ENCODE measurements around the gene RALGPS1. TPM values are rescaled to one million over a fixed set of nuclear protein-coding genes. Genes with fewer than 3 reads are reported as not detected.

Gene RALGPS1
- total RNA-seq, 1 experiment from 2014 or later: 18.6 TPM

- no peak overlapping the region for H3K4me2 ChIP-seq (ENCODE audit: insufficient read depth, insufficient read length, low read length)
- H2BK12ac ChIP-seq (ENCODE audit: insufficient read length, low read depth, low read length): no peak overlapping the region
- no peak overlapping the region for H2BK20ac ChIP-seq (ENCODE audit: low read depth, low read length, poor library complexity, severe bottlenecking)
- no peak overlapping the region for H2AFZ ChIP-seq (ENCODE audit: low read length)
- H3K27me3 Mint-ChIP-seq (ENCODE audit: low read depth): no peaks in the 10 kb centered on the region
- TF ChIP-seq CTCF (conservative IDR thresholded peaks at IDR 0.05): no peak
- no peaks in the 10 kb centered on the region for H3K27me3 ChIP-seq (ENCODE audit: insufficient read depth, low read length)
- H3K18ac ChIP-seq (ENCODE audit: insufficient read length, low read depth, low read length): no peak overlapping the region
- DNase-seq: no peak
- H3K4ac ChIP-seq (ENCODE audit: low read depth, low read length): no peak overlapping the region
- H4K91ac ChIP-seq (ENCODE audit: insufficient read length, low read depth, low read length): no peak overlapping the region
- no peak overlapping the region for H3K9ac ChIP-seq (ENCODE audit: extremely low read depth, insufficient read length, low read length)
- no peak overlapping the region for H4K8ac ChIP-seq (replicated peaks; ENCODE audit: insufficient read length, low read depth, low read length)
- H3K56ac ChIP-seq (ENCODE audit: insufficient read length, low read depth, low read length): no peak overlapping the region
- no peak overlapping the region for H2BK120ac ChIP-seq (ENCODE audit: low read depth, low read length, poor library complexity, severe bottlenecking)
- H3K4me1 ChIP-seq (ENCODE audit: insufficient read depth, low read length): no peaks in the 10 kb centered on the region
- H3K14ac ChIP-seq (ENCODE audit: insufficient read depth, low read length): no peak overlapping the region
- H3K9me3 Mint-ChIP-seq: no peaks in the 10 kb centered on the region
- no peak overlapping the region for H2BK15ac ChIP-seq (ENCODE audit: low read depth, low read length)
- H3K23me2 ChIP-seq (ENCODE audit: insufficient read length, low read depth, low read length, poor library complexity, severe bottlenecking): no peaks in the 10 kb centered on the region
- H3K27ac ChIP-seq (ENCODE audit: insufficient read length, low read depth, low read length): no peak overlapping the region
- H3T11ph ChIP-seq (ENCODE audit: low read length): no peak overlapping the region
- H4K5ac ChIP-seq (ENCODE audit: insufficient read length, low read depth, low read length): no peak overlapping the region
- no CpG with 5 or more reads among the region's 2 CpGs for WGBS (ENCODE audit: extremely low coverage, insufficient read length, low lambda C conversion rate)
- H3K23ac ChIP-seq (ENCODE audit: insufficient read length, low read depth, low read length): no peak overlapping the region
- H3K79me1 ChIP-seq (ENCODE audit: insufficient read depth, low read depth, low read length, poor library complexity, severe bottlenecking): no peaks in the 10 kb centered on the region
- no peak overlapping the region for H2BK5ac ChIP-seq (ENCODE audit: insufficient read length, low read length)
- H3K79me2 ChIP-seq (ENCODE audit: insufficient read depth, low read length): no peaks in the 10 kb centered on the region
- H3K4me1 Mint-ChIP-seq: peaks cover 3 to 4% of the 10 kb centered on the region in 2 experiments; a peak in 2 of 4 replicates
- no peak overlapping the region for H3K4me3 Mint-ChIP-seq
- no peak overlapping the region for H2AK5ac ChIP-seq (ENCODE audit: insufficient read length, low read length)
- H3K27ac Mint-ChIP-seq: no peak overlapping the region
- H3K36me3 Mint-ChIP-seq (ENCODE audit: insufficient read depth in 1 of 3, low read depth in 3 of 3): no peaks in the 10 kb centered on the region; a peak in 2 of 7 replicates
- no peaks in the 10 kb centered on the region for H3K9me3 ChIP-seq (ENCODE audit: control insufficient read depth, low read depth, low read length)
- H4K20me1 ChIP-seq (ENCODE audit: control insufficient read depth, insufficient read depth, insufficient read length): no peaks in the 10 kb centered on the region
These were observed 170.6 kb downstream of the RALGPS1 start for GRCh38 chr9:127085186-127085585.

Measured in H9 (cell line).